ENCODE data around the gene ARID1A. TPM values are rescaled to one million over a fixed set of nuclear protein-coding genes. Genes with fewer than 3 reads are reported as not detected.
A peak's percentile ranks its signal among the peaks of the same experiment; 100 is the strongest.
"Not testable (repeated sequence)": the region's sequence is repeated elsewhere in the genome, so short reads cannot be mapped to it uniquely, and the experiment has no call there.

ARID1A gene
- total RNA-seq, 1 donor from 2014 or later: 142 TPM

DNA sequence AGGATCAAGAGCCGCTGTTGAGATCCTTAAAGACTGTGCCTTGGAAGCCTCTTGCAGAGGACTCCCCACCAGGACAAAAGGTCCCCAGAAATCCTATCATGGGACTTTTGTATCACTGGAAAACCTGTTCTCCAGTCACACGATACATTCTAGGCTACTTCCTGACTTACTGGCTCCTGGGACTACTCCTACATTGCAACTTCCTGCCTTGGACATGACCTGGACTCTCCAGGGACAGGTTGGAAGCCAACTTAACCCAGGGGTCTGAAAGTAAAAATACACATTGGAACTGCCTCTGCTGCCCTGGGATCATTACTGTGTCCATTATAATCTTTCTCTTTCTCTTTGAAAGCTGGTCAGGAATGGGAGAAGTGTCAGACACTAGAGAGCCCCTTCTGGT lies 101.8 kb downstream of the ARID1A start:
- CTCF ChIA-PET: interaction anchor here (0.6 to 1.2 kb wide), 4 partner anchors 9 to 195 kb away, joined by 3 to 5 read pairs (median 3); no protein-coding TSS in a partner anchor
- POLR2A ChIA-PET: interaction anchor here (0.6 kb wide), 1 partner anchor 179 kb away, joined by 5 read pairs; no protein-coding TSS in a partner anchor
- TF ChIP-seq, protein P1, sequence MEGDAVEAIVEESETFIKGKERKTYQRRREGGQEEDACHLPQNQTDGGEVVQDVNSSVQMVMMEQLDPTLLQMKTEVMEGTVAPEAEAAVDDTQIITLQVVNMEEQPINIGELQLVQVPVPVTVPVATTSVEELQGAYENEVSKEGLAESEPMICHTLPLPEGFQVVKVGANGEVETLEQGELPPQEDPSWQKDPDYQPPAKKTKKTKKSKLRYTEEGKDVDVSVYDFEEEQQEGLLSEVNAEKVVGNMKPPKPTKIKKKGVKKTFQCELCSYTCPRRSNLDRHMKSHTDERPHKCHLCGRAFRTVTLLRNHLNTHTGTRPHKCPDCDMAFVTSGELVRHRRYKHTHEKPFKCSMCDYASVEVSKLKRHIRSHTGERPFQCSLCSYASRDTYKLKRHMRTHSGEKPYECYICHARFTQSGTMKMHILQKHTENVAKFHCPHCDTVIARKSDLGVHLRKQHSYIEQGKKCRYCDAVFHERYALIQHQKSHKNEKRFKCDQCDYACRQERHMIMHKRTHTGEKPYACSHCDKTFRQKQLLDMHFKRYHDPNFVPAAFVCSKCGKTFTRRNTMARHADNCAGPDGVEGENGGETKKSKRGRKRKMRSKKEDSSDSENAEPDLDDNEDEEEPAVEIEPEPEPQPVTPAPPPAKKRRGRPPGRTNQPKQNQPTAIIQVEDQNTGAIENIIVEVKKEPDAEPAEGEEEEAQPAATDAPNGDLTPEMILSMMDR (IDR thresholded peaks at IDR 0.05): no peak

DNA sequence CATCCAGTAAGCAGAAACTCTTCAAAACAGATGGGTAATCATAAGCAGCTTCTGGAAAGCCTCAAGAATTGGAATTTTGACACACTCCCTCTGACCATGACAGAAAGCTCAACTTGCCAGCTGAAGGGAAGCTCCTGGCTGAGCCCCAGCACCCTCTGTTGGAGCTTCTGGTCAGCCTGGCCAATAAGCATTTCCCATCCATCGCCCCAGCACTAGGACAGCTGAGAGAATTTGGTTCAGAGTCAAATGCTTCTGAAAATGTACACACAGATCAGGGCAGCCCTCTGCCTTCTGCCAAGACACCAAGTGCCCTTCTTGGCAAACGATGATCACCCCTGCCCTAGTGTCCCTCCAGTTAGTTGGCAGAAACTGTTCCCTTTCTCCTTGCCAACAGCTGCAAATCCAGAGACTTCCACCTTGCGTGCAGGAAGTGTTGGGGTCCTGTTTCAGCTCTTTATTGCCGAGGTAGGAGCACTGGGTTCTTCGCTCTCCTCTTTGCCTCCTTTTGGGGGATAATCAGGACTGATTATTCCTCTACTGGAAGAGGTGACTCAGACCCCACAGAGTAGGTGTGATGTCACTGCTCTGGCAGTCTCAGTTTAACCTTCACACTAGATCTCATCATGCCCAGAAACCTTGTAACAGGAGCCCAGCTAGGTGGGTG lies 103.8 kb downstream of the ARID1A start:
- Mint-ChIP-seq H3K27me3 (no peaks in the 10 kb centered on the region), H3K9me3 (no peaks in the 10 kb centered on the region), H3K4me1 (peaks cover 8% of the 10 kb centered on the region), H3K36me3 (ENCODE audit: low read depth) (peaks cover 36% of the 10 kb centered on the region), H3K27ac (peak overlapping the region; percentile 50), H3K4me3 (no peak overlapping the region)
- ATAC-seq (ENCODE audit: low read depth) (no peak), DNase-seq (no peak)
- ChIA-PET CTCF (interaction anchor here (1.2 to 2.0 kb wide), 3 partner anchors 9 to 11 kb away, joined by 3 to 9 read pairs (median 6); no protein-coding TSS in a partner anchor), POLR2A (interaction anchor here (0.5 to 0.8 kb wide), 3 partner anchors 11 to 292 kb away, joined by 3 to 4 read pairs (median 3); partner anchors contain the start of gene PIGV)
- intact Hi-C loops (cut with micrococcal nuclease): no loop called here
- TF ChIP-seq, protein P1 (IDR thresholded peaks at IDR 0.05): no peak

More for the DNA sequence above, 101.8 kb downstream of the ARID1A start:
- Mint-ChIP-seq H3K27ac (no peak overlapping the region), H3K4me3 (no peak overlapping the region), H3K27me3 (no peaks in the 10 kb centered on the region), H3K36me3 (ENCODE audit: low read depth) (peaks cover 54% of the 10 kb centered on the region), H3K4me1 (peaks cover 8% of the 10 kb centered on the region), H3K9me3 (no peaks in the 10 kb centered on the region)
- ATAC-seq (ENCODE audit: low read depth): no peak
- DNase-seq: no peak
- intact Hi-C loops (cut with micrococcal nuclease): no loop called here

GRCh38 chr1:26803932-26804331 lies 108.1 kb downstream of the ARID1A start:
- peaks cover 11% of the 10 kb centered on the region for H3K36me3 Mint-ChIP-seq (ENCODE audit: low read depth)
- H3K27me3 Mint-ChIP-seq; H3K4me1 Mint-ChIP-seq; H3K27ac Mint-ChIP-seq; DNase-seq; H3K9me3 Mint-ChIP-seq; H3K4me3 Mint-ChIP-seq; POLR2A ChIA-PET; intact Hi-C loops (cut with micrococcal nuclease); CTCF ChIA-PET; ATAC-seq (ENCODE audit: low read depth): not testable (repeated sequence)

GRCh38 chr1:26810105-26810504 lies 114.3 kb downstream of the ARID1A start:
- H3K27ac Mint-ChIP-seq; H3K9me3 Mint-ChIP-seq; DNase-seq; H3K36me3 Mint-ChIP-seq (ENCODE audit: low read depth); H3K4me3 Mint-ChIP-seq; H3K4me1 Mint-ChIP-seq; H3K27me3 Mint-ChIP-seq: not testable (repeated sequence)
- intact Hi-C loops (cut with micrococcal nuclease): loop anchor here (1.0 kb wide), 2 partner anchors 23 to 68 kb away; no protein-coding TSS in a partner anchor
- POLR2A ChIA-PET: interaction anchor here (0.5 to 1.7 kb wide), 12 partner anchors 9 to 1743 kb away, joined by 3 to 11 read pairs (median 4); partner anchors contain the start of gene GPN2
- CTCF ChIA-PET: interaction anchor here (0.7 to 5.1 kb wide), 23 partner anchors 9 to 208 kb away, joined by 3 to 48 read pairs (median 5); partner anchors contain the start of gene ZDHHC18
- ATAC-seq (ENCODE audit: low read depth): peak; percentile 95

GRCh38 chr1:26811057-26811456 lies 115.2 kb downstream of the ARID1A start:
- Mint-ChIP-seq H3K36me3 (ENCODE audit: low read depth) (no peaks in the 10 kb centered on the region), H3K4me3 (no peak overlapping the region), H3K4me1 (peaks cover 4% of the 10 kb centered on the region), H3K27ac (no peak overlapping the region), H3K9me3 (no peaks in the 10 kb centered on the region), H3K27me3 (peaks cover 1% of the 10 kb centered on the region)
- ChIA-PET CTCF (interaction anchor here (0.7 to 5.1 kb wide), 11 partner anchors 10 to 111 kb away, joined by 3 to 48 read pairs (median 5); no protein-coding TSS in a partner anchor), POLR2A (interaction anchor here (0.6 to 1.7 kb wide), 7 partner anchors 10 to 54 kb away, joined by 3 to 11 read pairs (median 3); no protein-coding TSS in a partner anchor)
- no peak for ATAC-seq (ENCODE audit: low read depth)
- TF ChIP-seq, protein P1 (IDR thresholded peaks at IDR 0.05): no peak
- DNase-seq: no peak
- intact Hi-C loops (cut with micrococcal nuclease): no loop called here

GRCh38 chr1:26811708-26812107 lies 115.9 kb downstream of the ARID1A start:
- Mint-ChIP-seq H3K4me3 (no peak overlapping the region), H3K9me3 (no peaks in the 10 kb centered on the region), H3K36me3 (ENCODE audit: low read depth) (no peaks in the 10 kb centered on the region), H3K4me1 (peaks cover 4% of the 10 kb centered on the region), H3K27me3 (peaks cover 4% of the 10 kb centered on the region), H3K27ac (no peak overlapping the region)
- TF ChIP-seq, protein P1 (IDR thresholded peaks at IDR 0.05): no peak
- ChIA-PET CTCF (interaction anchor here (0.7 to 5.1 kb wide), 6 partner anchors 9 to 210 kb away, joined by 3 to 48 read pairs (median 18); no protein-coding TSS in a partner anchor), POLR2A (interaction anchor here (0.7 to 1.5 kb wide), 4 partner anchors 9 to 45 kb away, joined by 3 to 11 read pairs (median 3); no protein-coding TSS in a partner anchor)
- no peak for DNase-seq
- ATAC-seq (ENCODE audit: low read depth): no peak
- intact Hi-C loops (cut with micrococcal nuclease): no loop called here

Data from activated B cell treated with CpG ODN at 0.5 μM for 24 hours (primary cell).